Epidermal melanocyte (primary cell): Measurements from ENCODE around the gene COMMD1.
A peak's percentile ranks its signal among the peaks of the same experiment; 100 is the strongest.
"Not testable (repeated sequence)": the region's sequence is repeated elsewhere in the genome, so short reads cannot be mapped to it uniquely, and the experiment has no call there.

ENCODE experiments used
- DNase-seq: peaks from one replicate; pipeline ENCODE4 v3.0.0; 2011; ENCODE audit warnings: low spot score; ENCODE audit not compliant: insufficient read length

The COMMD1 gene

GRCh38 chr2:62014102-62014501 lies 108.6 kb downstream of the COMMD1 start:
- peak; percentile 30 for DNase-seq

- no peak for DNase-seq
Observed at GRCh38 chr2:62016957-62017356, 111.5 kb downstream of the COMMD1 start.

GRCh38 chr2:62029910-62030309 lies 124.4 kb downstream of the COMMD1 start:
- DNase-seq = no peak

GRCh38 chr2:62030902-62031301 lies 125.4 kb downstream of the COMMD1 start:
- no peak for DNase-seq

- DNase-seq = no peak
Observed at GRCh38 chr2:62032096-62032495, 126.6 kb downstream of the COMMD1 start.

- DNase-seq = no peak
Observed at GRCh38 chr2:62034715-62035114, 129.2 kb downstream of the COMMD1 start.

GRCh38 chr2:62036229-62036628 lies 130.8 kb downstream of the COMMD1 start:
- no peak for DNase-seq

- no peak for DNase-seq
Observed at GRCh38 chr2:62036761-62037250, 131.3 kb downstream of the COMMD1 start.

GRCh38 chr2:62038975-62039771 lies 133.7 kb downstream of the COMMD1 start:
- DNase-seq = no peak

- no peak for DNase-seq
Observed at GRCh38 chr2:62040926-62041325, 135.5 kb downstream of the COMMD1 start.

GRCh38 chr2:62041701-62042385 lies 136.4 kb downstream of the COMMD1 start:
- DNase-seq = not testable (repeated sequence)

GRCh38 chr2:62042400-62042799 lies 136.9 kb downstream of the COMMD1 start:
- no peak for DNase-seq

- no peak for DNase-seq
Observed at GRCh38 chr2:62042944-62043343, 137.5 kb downstream of the COMMD1 start.

GRCh38 chr2:62045017-62045543 lies 139.6 kb downstream of the COMMD1 start:
- no peak for DNase-seq

GRCh38 chr2:62046141-62046540 lies 140.7 kb downstream of the COMMD1 start:
- DNase-seq = no peak

- peak; percentile 52 for DNase-seq
Observed at GRCh38 chr2:62050456-62051045, 145.1 kb downstream of the COMMD1 start.

- no peak for DNase-seq
Observed at GRCh38 chr2:62054029-62054791, 148.7 kb downstream of the COMMD1 start.

GRCh38 chr2:62054916-62055450 lies 149.5 kb downstream of the COMMD1 start:
- DNase-seq = no peak

- no peak for DNase-seq
Observed at GRCh38 chr2:62055724-62056336, 150.4 kb downstream of the COMMD1 start.

- DNase-seq = no peak
Observed at GRCh38 chr2:62056341-62056740, 150.9 kb downstream of the COMMD1 start.

GRCh38 chr2:62065243-62065642 lies 159.8 kb downstream of the COMMD1 start:
- DNase-seq = no peak
